H1 (cell line): Measurements from ENCODE around the gene PGM2L1. TPM values are rescaled to one million over a fixed set of nuclear protein-coding genes. Genes with fewer than 3 reads are reported as not detected.

Source experiments
- CTCF ChIA-PET: fragments of 300-600 bp; sonication (Branson Sonifier 250); formaldehyde crosslinking; loops from one replicate; lab custom pipeline; 2021; ENCODE audit not compliant: partially characterized antibody; lab: Charles Lee
- POLR2A ChIA-PET: fragments of 300-600 bp; sonication (Branson Sonifier 250); formaldehyde crosslinking; loops from one replicate; lab custom pipeline; 2021; ENCODE audit warnings: inconsistent platforms; ENCODE audit not compliant: partially characterized antibody; lab: Charles Lee
- DNase-seq, 2 experiments: peaks; one replicate each; pipeline versions ENCODE4 v3.0.0 to v3.0.0-alpha.2; 2010 to 2022; ENCODE audit warnings: low spot score in 2 of 2, low read depth in 1 of 2, mixed read lengths in 1 of 2
- FAIRE-seq: peaks from 2 replicates; lab custom pipeline; 2011; peaks lifted over from hg19 to GRCh38; lab: Jason Lieb, UNC
- H2AFZ ChIP-seq: 2 replicates; pipeline ENCODE4 v1.8.1; 2012; ENCODE audit warnings: low read length, inconsistent platforms
- H2AK5ac ChIP-seq: 2 replicates; pipeline ENCODE4 v1.6.1; 2013; ENCODE audit warnings: low read depth, low read length
- H2BK120ac ChIP-seq: replicated peaks from 2 replicates; pipeline ENCODE3; 2013; ENCODE audit warnings: low read depth, low read length, inconsistent platforms
- H2BK12ac ChIP-seq: 2 replicates; pipeline ENCODE4 v1.6.1; 2013; ENCODE audit warnings: low read depth, low read length
- H2BK15ac ChIP-seq: 2 replicates; pipeline ENCODE4 v1.6.1; 2013; ENCODE audit warnings: low read length
- H2BK20ac ChIP-seq: 2 replicates; pipeline ENCODE4 v1.6.1; 2013; ENCODE audit warnings: low read length
- H2BK5ac ChIP-seq: 2 replicates; pipeline ENCODE4 v1.6.1; 2013; ENCODE audit warnings: low read depth, low read length
- H3K14ac ChIP-seq: 2 replicates; pipeline ENCODE4 v1.6.1; 2013; ENCODE audit warnings: inconsistent platforms; ENCODE audit not compliant: insufficient read length
- H3K18ac ChIP-seq: 2 replicates; pipeline ENCODE4 v1.6.1; 2013; ENCODE audit warnings: low read length; ENCODE audit errors: extremely low read depth
- H3K23ac ChIP-seq: 2 replicates; pipeline ENCODE4 v1.6.1; 2013; ENCODE audit warnings: inconsistent platforms; ENCODE audit not compliant: insufficient read length
- H3K23me2 ChIP-seq: 2 replicates; pipeline ENCODE4 v1.6.1; 2013; ENCODE audit warnings: low read depth, low read length
- H3K27ac ChIP-seq: 2 replicates; pipeline ENCODE4 v1.6.1; 2011; ENCODE audit warnings: low read depth, low read length, inconsistent platforms
- H3K27me3 ChIP-seq, 4 experiments: replicated peaks in 1 of 4; 1 replicate in 1 of 4; 2 replicates in 3 of 4; pipeline versions ENCODE4 v1.6.1 to v1.8.1; 2011 to 2013; ENCODE audit warnings: low read length in 3 of 4, mild to moderate bottlenecking in 3 of 4, inconsistent platforms in 2 of 4, mixed read lengths in 2 of 4, moderate library complexity in 1 of 4; ENCODE audit not compliant: control insufficient read depth in 3 of 4, insufficient read depth in 3 of 4; ENCODE audit errors: extremely low read depth in 1 of 4
- H3K36me3 ChIP-seq, 4 experiments: 2 replicates each; pipeline versions ENCODE4 v1.6.1 to v1.8.1; 2011 to 2013; ENCODE audit warnings: mild to moderate bottlenecking in 4 of 4, low read length in 3 of 4, moderate library complexity in 2 of 4, control low read depth in 1 of 4, inconsistent platforms in 1 of 4; ENCODE audit not compliant: insufficient read depth in 4 of 4, control insufficient read depth in 2 of 4
- H3K4ac ChIP-seq: replicated peaks from 2 replicates; pipeline ENCODE3; 2013; ENCODE audit warnings: low read length, low read depth, mixed read lengths, inconsistent platforms; ENCODE audit not compliant: insufficient read length
- H3K4me1 ChIP-seq, 4 experiments: replicated peaks in 1 of 4; 1 replicate in 1 of 4; 2 replicates in 3 of 4; pipeline versions ENCODE4 v1.6.1 to v1.8.1; 2011 to 2013; ENCODE audit warnings: low read length in 3 of 4, inconsistent platforms in 2 of 4, mixed read lengths in 1 of 4; ENCODE audit not compliant: insufficient read depth in 4 of 4, control insufficient read depth in 3 of 4
- H3K4me2 ChIP-seq, 2 experiments: 2 replicates each; pipeline versions ENCODE4 v1.6.1 to v1.8.1; 2011 to 2013; ENCODE audit warnings: low read depth in 2 of 2, low read length in 2 of 2, control low read depth in 1 of 2, inconsistent platforms in 1 of 2, mild to moderate bottlenecking in 1 of 2; ENCODE audit not compliant: insufficient read depth in 1 of 2
- H3K4me3 ChIP-seq, 4 experiments: fragments of 200-600, 300-600 bp in 1 of 4; sonication (generic), shearing (Covaris generic), sonication (Bioruptor Twin) in 1 of 4; 2 replicates each; pipeline versions ENCODE4 v1.5.1 to v1.8.1; 2011 to 2016; ENCODE audit warnings: low read length in 4 of 4, low read depth in 3 of 4, control low read depth in 2 of 4, inconsistent platforms in 2 of 4, mild to moderate bottlenecking in 2 of 4, mixed read lengths in 1 of 4, moderate library complexity in 1 of 4; ENCODE audit not compliant: insufficient read depth in 2 of 4; ENCODE audit errors: extremely low read depth in 1 of 4
- H3K56ac ChIP-seq: replicated peaks from 2 replicates; pipeline ENCODE3; 2013; ENCODE audit warnings: low read depth, mild to moderate bottlenecking, mixed read lengths, low read length, inconsistent platforms; ENCODE audit not compliant: insufficient read length
- H3K79me1 ChIP-seq: 2 replicates; pipeline ENCODE4 v1.6.1; 2013; ENCODE audit warnings: low read depth, low read length, control low read depth
- H3K79me2 ChIP-seq, 2 experiments: 2 replicates each; pipeline versions ENCODE4 v1.6.1 to v1.8.1; 2012 to 2013; ENCODE audit warnings: low read length in 2 of 2, mild to moderate bottlenecking in 2 of 2, inconsistent platforms in 1 of 2; ENCODE audit not compliant: insufficient read depth in 2 of 2, control insufficient read depth in 1 of 2
- H3K9ac ChIP-seq, 4 experiments: replicated peaks in 1 of 4; 1 replicate in 1 of 4; 2 replicates in 3 of 4; pipeline versions ENCODE4 v1.6.1 to v1.8.1; 2011 to 2013; ENCODE audit warnings: low read depth in 3 of 4, low read length in 3 of 4, control low read depth in 2 of 4, mild to moderate bottlenecking in 2 of 4, moderate library complexity in 2 of 4, inconsistent platforms in 1 of 4; ENCODE audit errors: extremely low read depth in 1 of 4
- H3K9me3 ChIP-seq, 2 experiments: 2 replicates each; pipeline versions ENCODE4 v1.6.1 to v1.8.1; 2012 to 2013; ENCODE audit warnings: mild to moderate bottlenecking in 2 of 2, moderate library complexity in 2 of 2, control low read depth in 1 of 2, inconsistent platforms in 1 of 2, low read depth in 1 of 2, low read length in 1 of 2, mixed read lengths in 1 of 2; ENCODE audit not compliant: insufficient read depth in 2 of 2
- H4K20me1 ChIP-seq, 2 experiments: replicated peaks in 1 of 2; 2 replicates each; pipeline versions ENCODE3 to v1.8.1; 2011 to 2013; ENCODE audit warnings: inconsistent platforms in 2 of 2, low read length in 2 of 2, mild to moderate bottlenecking in 1 of 2; ENCODE audit not compliant: insufficient read depth in 2 of 2, control insufficient read depth in 1 of 2
- H4K5ac ChIP-seq: 2 replicates; pipeline ENCODE4 v1.6.1; 2013; ENCODE audit warnings: low read length, low read depth, mixed read lengths, inconsistent platforms; ENCODE audit not compliant: insufficient read length
- H4K8ac ChIP-seq: 2 replicates; pipeline ENCODE4 v1.8.0; 2013; ENCODE audit warnings: mild to moderate bottlenecking, moderate library complexity, low read length, inconsistent platforms; ENCODE audit not compliant: insufficient read depth; ENCODE audit errors: extremely low read depth
- H4K91ac ChIP-seq: replicated peaks from 2 replicates; pipeline ENCODE3; 2013; ENCODE audit warnings: low read length, mixed read lengths, inconsistent platforms; ENCODE audit not compliant: insufficient read length
- JUND ChIP-seq: IDR thresholded peaks from 2 replicates; pipeline ENCODE4 v1.6.1; 2011; ENCODE audit warnings: mild to moderate bottlenecking, improper control_type of control experiment, low read length
- MAX ChIP-seq: IDR thresholded peaks from 2 replicates; pipeline ENCODE4 v1.6.1; 2012; ENCODE audit warnings: inconsistent platforms
- SP2 ChIP-seq: IDR thresholded peaks from 2 replicates; pipeline ENCODE4 v1.6.1; 2012; ENCODE audit warnings: mild to moderate bottlenecking, low read length, inconsistent platforms
- SUZ12 ChIP-seq: fragments of 200-600 bp; sonication (generic); IDR thresholded peaks from 2 replicates; pipeline ENCODE4 v1.6.1; 2012; ENCODE audit warnings: mild to moderate bottlenecking, inconsistent platforms, low read length, moderate library complexity, mixed read lengths
- TAF7 ChIP-seq: optimal IDR thresholded peaks from 2 replicates; pipeline ENCODE3; 2011; ENCODE audit warnings: low read depth, mild to moderate bottlenecking, inconsistent platforms, low read length, moderate library complexity, borderline replicate concordance
- TCF12 ChIP-seq: IDR thresholded peaks from 2 replicates; pipeline ENCODE4 v1.6.1; 2011; ENCODE audit warnings: low read depth, mild to moderate bottlenecking, low read length
- WGBS, 2 experiments: shearing (Covaris generic) in 1 of 2; methylation state at CpG; one replicate each; pipeline versions ENCODE4 v1.1.6 to v1.1.7; 2013 to 2015; ENCODE audit warnings: low lambda C conversion rate in 2 of 2, mixed read lengths in 2 of 2, inconsistent platforms in 1 of 2, low coverage in 1 of 2, missing lambda C conversion rate in 1 of 2; ENCODE audit not compliant: insufficient replicate concordance in 2 of 2, insufficient coverage in 1 of 2, insufficient read length in 1 of 2; ENCODE audit errors: extremely low coverage in 1 of 2, missing lambda C conversion rate in 1 of 2; 5-methylcytosine and 5-hydroxymethylcytosine counted together
- polyA plus RNA-seq, 7 experiments: library from polyadenylated mRNA; depleted of rRNA in 3 of 7; stranded (reverse) in 5 of 7; unstranded in 2 of 7; fragments of >200 nt in 5 of 7; fragments of 200-250 nt in 2 of 7; gene quantifications; 1 replicate in 5 of 7; 2 replicates in 1 of 7; 4 replicates in 1 of 7; pipeline versions ENCODE4 v1.2.1 to v1.2.3, GENCODE V29; 2011 to 2013; ENCODE audit warnings: missing spikeins in 2 of 7, mixed read lengths in 2 of 7
- total RNA-seq: library from RNA; stranded (reverse); fragmentation: NEBNext Ultra II Directional; extraction: Animal tissue kit (Norgen Biotek cat#: 25700); gene quantifications from 2 replicates; pipeline ENCODE4 v1.2.1, GENCODE V29; 2021

Gene PGM2L1
- total and polyA plus RNA-seq, 2 of the 8 experiments (the other 6 are each of a cell fraction or from before 2014, with no cell fraction given) = 5.0 to 42.7 TPM

- Histone ChIP-seq H3K27me3 (no peaks in the 10 kb centered on the region), H3K23me2 (no peaks in the 10 kb centered on the region), H3K9ac (no peak overlapping the region), H3K9me3 (no peaks in the 10 kb centered on the region), H2BK12ac (no peak overlapping the region), H3K4me1 (no peaks in the 10 kb centered on the region), H3K56ac (no peak overlapping the region), H2BK120ac (no peak overlapping the region), H3K18ac (no peak overlapping the region), H3K4me2 (no peak overlapping the region), H3K79me2 (0 out of 4 replicates have a peak, but pooled peaks cover 0 to 2% of the 10 kb centered on the region in 2 experiments), H2AFZ (no peak overlapping the region), H3K14ac (no peak overlapping the region)
- CTCF ChIA-PET = no interaction called here
- TF ChIP-seq TCF12 = no peak
- TF ChIP-seq TAF7 = no peak
- TF ChIP-seq JUND = no peak
- no peak for TF ChIP-seq SP2
- TF ChIP-seq MAX = no peak
- TF ChIP-seq SUZ12 = no peak
- TF ChIP-seq, all 59 proteins: peak for 0
- Histone ChIP-seq H3K4me3 (no peak overlapping the region), H4K91ac (no peak overlapping the region), H4K5ac (no peak overlapping the region), H2BK20ac (no peak overlapping the region), H2BK15ac (no peak overlapping the region), H2BK5ac (no peak overlapping the region), H3K36me3 (no peaks in the 10 kb centered on the region; a peak in 1 of 8 replicates), H3K79me1 (0 out of 2 replicates have a peak, but pooled peaks cover 2% of the 10 kb centered on the region), H3K4ac (no peak overlapping the region), H3K27ac (no peak overlapping the region), H2AK5ac (no peak overlapping the region), H4K20me1 (no peaks in the 10 kb centered on the region), H3K23ac (no peak overlapping the region), H4K8ac (no peak overlapping the region)
- FAIRE-seq (no peak), DNase-seq (no peak)
- 75% methylated on average over 3 of the region's 3 CpGs; no CpG with 5 or more reads in 1 of the 2 experiments for WGBS, 2 experiments
- POLR2A ChIA-PET = interaction anchor here (1.0 kb wide), 1 partner anchor 21 kb away, joined by 3 read pairs; no protein-coding TSS in a partner anchor
Observed at GRCh38 chr11:74377689-74378088, 20.5 kb downstream of the PGM2L1 start.
